NCI-H146 treated with DMSO at 0.1 percent for 48 hours (cell line): ENCODE measurements around the gene AASS.
"Not testable (repeated sequence)": the region's sequence is repeated elsewhere in the genome, so short reads cannot be mapped to it uniquely, and the experiment has no call there.

ENCODE experiments used
- DNase-seq: peaks from one replicate; lab custom pipeline; 2025; ENCODE audit not compliant: unreplicated experiment; lab: John Stamatoyannopoulos, UW

The AASS gene

GRCh38 chr7:122143751-122144711 is at the start of gene AASS:
Gene AASS, minus strand, starts transcription at chr7:122144249. Its CDS starts 10,523 bp downstream, at chr7:122133726.
- DNase-seq: peak; percentile 74

GRCh38 chr7:122188785-122189184 is 44.7 kb upstream of the AASS start:
- DNase-seq: no peak

GRCh38 chr7:122183106-122183505 is 39.1 kb upstream of the AASS start:
- no peak for DNase-seq

GRCh38 chr7:122182081-122182480 is 38.0 kb upstream of the AASS start:
- no peak for DNase-seq

GRCh38 chr7:122172144-122172543 is 28.1 kb upstream of the AASS start:
- DNase-seq: not testable (repeated sequence)

- no peak for DNase-seq
Measured at GRCh38 chr7:122166740-122167139, 22.7 kb upstream of the AASS start.

GRCh38 chr7:122166275-122166674 is 22.2 kb upstream of the AASS start:
- no peak for DNase-seq

GRCh38 chr7:122161628-122162027 is 17.6 kb upstream of the AASS start:
- no peak for DNase-seq

GRCh38 chr7:122155566-122155965 is 11.5 kb upstream of the AASS start:
- DNase-seq: no peak

- no peak for DNase-seq
Measured at GRCh38 chr7:122148878-122149277, 4.8 kb upstream of the AASS start.

GRCh38 chr7:122148081-122148480 is 4.0 kb upstream of the AASS start:
- no peak for DNase-seq

GRCh38 chr7:122145937-122146645 is 2.0 kb upstream of the AASS start:
- DNase-seq: no peak

GRCh38 chr7:122143376-122143750 is 686 bp downstream of the AASS start:
- no peak for DNase-seq

- no peak for DNase-seq
Measured at GRCh38 chr7:122140918-122141317, 3.1 kb downstream of the AASS start.

- no peak for DNase-seq
Measured at GRCh38 chr7:122137251-122138077, 6.6 kb downstream of the AASS start.

- DNase-seq: no peak
Measured at GRCh38 chr7:122136639-122137245, 7.3 kb downstream of the AASS start.

- DNase-seq: no peak
Measured at GRCh38 chr7:122136078-122136477, 8.0 kb downstream of the AASS start.

- DNase-seq: no peak
Measured at GRCh38 chr7:122135275-122135674, 8.8 kb downstream of the AASS start.

GRCh38 chr7:122134793-122135192 is 9.3 kb downstream of the AASS start:
- not testable (repeated sequence) for DNase-seq

GRCh38 chr7:122133477-122133876 is 10.6 kb downstream of the AASS start:
- no peak for DNase-seq

GRCh38 chr7:122132341-122132740 is 11.7 kb downstream of the AASS start:
- no peak for DNase-seq
